Natural killer cell (primary cell): Measurements from ENCODE around the gene SRGAP2. TPM values are rescaled to one million over a fixed set of nuclear protein-coding genes. Genes with fewer than 3 reads are reported as not detected.
A peak's percentile ranks its signal among the peaks of the same experiment; 100 is the strongest.
"Not testable (repeated sequence)": the region's sequence is repeated elsewhere in the genome, so short reads cannot be mapped to it uniquely, and the experiment has no call there.

ENCODE experiments used
- ATAC-seq, 3 donors: fragments of 150-1000 bp in 2 of 3; fragments of 200-7000 bp in 1 of 3; cut with Tn5 transposase; 1 replicate in 1 of 3; 2 replicates in 2 of 3; pipeline ENCODE4 v1.10.0; 2021; ENCODE audit warnings: mild to moderate bottlenecking in 2 of 3, moderate library complexity in 2 of 3
- DNase-seq, 2 donors: peaks; one replicate each; pipeline versions ENCODE4 v3.0.0 to v3.0.0-alpha.2; 2013 to 2021; ENCODE audit warnings: mixed read lengths in 1 of 2
- H3K27ac ChIP-seq: one replicate; pipeline ENCODE4 v1.5.1; 2013; ENCODE audit warnings: mild to moderate bottlenecking, low read length
- H3K27me3 ChIP-seq: one replicate; pipeline ENCODE4 v1.6.1; 2013; ENCODE audit warnings: low read length; ENCODE audit not compliant: control insufficient read depth, insufficient read depth
- H3K36me3 ChIP-seq: one replicate; pipeline ENCODE4 v1.6.1; 2013; ENCODE audit warnings: low read length; ENCODE audit not compliant: control insufficient read depth, insufficient read depth
- H3K4me1 ChIP-seq: one replicate; pipeline ENCODE4 v1.6.1; 2013; ENCODE audit warnings: low read length; ENCODE audit not compliant: control insufficient read depth, insufficient read depth
- H3K4me3 ChIP-seq: one replicate; pipeline ENCODE4 v1.5.1; 2013; ENCODE audit warnings: low read length
- H3K9me3 ChIP-seq: one replicate; pipeline ENCODE4 v1.6.1; 2013; ENCODE audit warnings: low read length; ENCODE audit not compliant: control insufficient read depth, insufficient read depth
- H3K27ac Mint-ChIP-seq, 2 donors: one replicate each; pipeline ENCODE4 v1.8.0; 2022; ENCODE audit warnings: mild to moderate bottlenecking in 2 of 2, mixed read lengths in 2 of 2, moderate library complexity in 1 of 2
- H3K27me3 Mint-ChIP-seq, 2 donors: one replicate each; pipeline ENCODE4 v1.8.0; 2022; ENCODE audit warnings: low read depth in 2 of 2, mixed read lengths in 2 of 2
- H3K36me3 Mint-ChIP-seq: one replicate; pipeline ENCODE4 v1.8.0; 2022; ENCODE audit warnings: mixed read lengths
- H3K4me1 Mint-ChIP-seq, 2 donors: one replicate each; pipeline ENCODE4 v1.8.0; 2022; ENCODE audit warnings: mixed read lengths in 2 of 2
- H3K4me3 Mint-ChIP-seq: one replicate; pipeline ENCODE4 v1.8.0; 2022; ENCODE audit warnings: mild to moderate bottlenecking, moderate library complexity, mixed read lengths
- H3K9me3 Mint-ChIP-seq, 2 donors: one replicate each; pipeline ENCODE4 v1.8.0; 2022; ENCODE audit warnings: mixed read lengths in 2 of 2
- WGBS: methylation state at CpG from one replicate; pipeline ENCODE4 v1.1.7; 2013; ENCODE audit warnings: missing lambda C conversion rate; ENCODE audit not compliant: insufficient coverage; 5-methylcytosine and 5-hydroxymethylcytosine counted together
- intact Hi-C: fragments of 100-400 bp; cut with micrococcal nuclease; formaldehyde crosslinking; loops from one replicate; pipeline ENCODE4 v1.14.2; 2022
- total RNA-seq, 4 donors: library from RNA; stranded (reverse); fragments of 120-200 nt in 1 of 4; gene quantifications; one replicate each; pipeline versions ENCODE4 v1.2.3 to v1.2.4, GENCODE V29; 2013 to 2022

SRGAP2 gene
- total RNA-seq, 3 donors from 2014 or later (not counting 1 experiment from before 2014, with no cell fraction given), result 40.6 to 62.8 (median 56.0) TPM

- 100% methylated on average over 1 of the region's 4 CpGs for WGBS
- H3K36me3 Mint-ChIP-seq, H3K4me1 ChIP-seq, H3K27ac ChIP-seq, H3K27me3 Mint-ChIP-seq, H3K27ac Mint-ChIP-seq, H3K9me3 Mint-ChIP-seq, H3K36me3 ChIP-seq, DNase-seq, H3K4me3 Mint-ChIP-seq, H3K4me3 ChIP-seq, H3K4me1 Mint-ChIP-seq, H3K9me3 ChIP-seq, intact Hi-C loops, H3K27me3 ChIP-seq, ATAC-seq: not testable (repeated sequence)
Observed at GRCh38 chr1:206225386-206225785, 22.0 kb downstream of the SRGAP2 start.

GRCh38 chr1:206226886-206227285 lies 23.5 kb downstream of the SRGAP2 start:
- H3K27me3 Mint-ChIP-seq, H3K27me3 ChIP-seq, ATAC-seq, H3K9me3 Mint-ChIP-seq, DNase-seq, H3K4me1 Mint-ChIP-seq, H3K27ac ChIP-seq, H3K4me3 Mint-ChIP-seq, H3K4me1 ChIP-seq, H3K4me3 ChIP-seq, intact Hi-C loops, H3K27ac Mint-ChIP-seq, H3K36me3 Mint-ChIP-seq, H3K36me3 ChIP-seq, H3K9me3 ChIP-seq: not testable (repeated sequence)
- WGBS, result 100% methylated on average over 2 of the region's 5 CpGs

GRCh38 chr1:206229286-206229685 lies 25.9 kb downstream of the SRGAP2 start:
- H3K27ac Mint-ChIP-seq, H3K27me3 Mint-ChIP-seq, H3K4me1 Mint-ChIP-seq, H3K4me3 ChIP-seq, ATAC-seq, H3K36me3 Mint-ChIP-seq, H3K9me3 Mint-ChIP-seq, intact Hi-C loops, DNase-seq, H3K36me3 ChIP-seq, H3K4me1 ChIP-seq, H3K4me3 Mint-ChIP-seq, H3K27ac ChIP-seq, H3K9me3 ChIP-seq, H3K27me3 ChIP-seq: not testable (repeated sequence)
- WGBS, result no CpG with 5 or more reads among the region's 2 CpGs

- 93% methylated on average over 4 of the region's 9 CpGs for WGBS
- DNase-seq, H3K36me3 Mint-ChIP-seq, H3K27ac Mint-ChIP-seq, H3K9me3 Mint-ChIP-seq, H3K27me3 ChIP-seq, H3K36me3 ChIP-seq, H3K27me3 Mint-ChIP-seq, ATAC-seq, H3K4me1 Mint-ChIP-seq, H3K4me3 Mint-ChIP-seq, intact Hi-C loops, H3K4me3 ChIP-seq, H3K27ac ChIP-seq, H3K4me1 ChIP-seq, H3K9me3 ChIP-seq: not testable (repeated sequence)
Observed at GRCh38 chr1:206231989-206232388, 28.6 kb downstream of the SRGAP2 start.

GRCh38 chr1:206232970-206233645 lies 29.8 kb downstream of the SRGAP2 start:
- H3K27me3 ChIP-seq, H3K27ac Mint-ChIP-seq, H3K9me3 ChIP-seq, intact Hi-C loops, H3K4me1 ChIP-seq, DNase-seq, H3K4me1 Mint-ChIP-seq, H3K36me3 Mint-ChIP-seq, H3K4me3 ChIP-seq, H3K4me3 Mint-ChIP-seq, H3K36me3 ChIP-seq, H3K27ac ChIP-seq, H3K27me3 Mint-ChIP-seq, H3K9me3 Mint-ChIP-seq: not testable (repeated sequence)
- peak in 2 of 3 donors; percentile 48 to 57 for ATAC-seq
- WGBS, result no CpG with 5 or more reads among the region's 5 CpGs

- H3K9me3 ChIP-seq, H3K9me3 Mint-ChIP-seq, intact Hi-C loops, H3K27me3 ChIP-seq, DNase-seq, H3K27me3 Mint-ChIP-seq, H3K4me3 Mint-ChIP-seq, H3K36me3 Mint-ChIP-seq, H3K36me3 ChIP-seq, H3K4me3 ChIP-seq, H3K27ac Mint-ChIP-seq, H3K4me1 ChIP-seq, H3K27ac ChIP-seq, H3K4me1 Mint-ChIP-seq, ATAC-seq: not testable (repeated sequence)
- 67% methylated on average over 1 of the region's 3 CpGs for WGBS
Observed at GRCh38 chr1:206234189-206234916, 31.0 kb downstream of the SRGAP2 start.

GRCh38 chr1:206235190-206235589 lies 31.8 kb downstream of the SRGAP2 start:
- H3K9me3 ChIP-seq, H3K4me1 ChIP-seq, H3K36me3 ChIP-seq, H3K36me3 Mint-ChIP-seq, H3K4me1 Mint-ChIP-seq, H3K4me3 ChIP-seq, H3K4me3 Mint-ChIP-seq, H3K9me3 Mint-ChIP-seq, H3K27me3 ChIP-seq, ATAC-seq, intact Hi-C loops, H3K27ac ChIP-seq, H3K27me3 Mint-ChIP-seq, DNase-seq, H3K27ac Mint-ChIP-seq: not testable (repeated sequence)
- WGBS, result no CpG with 5 or more reads among the region's 2 CpGs

- H3K27me3 Mint-ChIP-seq, H3K4me1 ChIP-seq, H3K4me1 Mint-ChIP-seq, H3K9me3 Mint-ChIP-seq, DNase-seq, H3K27ac ChIP-seq, H3K4me3 ChIP-seq, H3K9me3 ChIP-seq, intact Hi-C loops, H3K27ac Mint-ChIP-seq, H3K27me3 ChIP-seq, H3K4me3 Mint-ChIP-seq, H3K36me3 ChIP-seq, H3K36me3 Mint-ChIP-seq: not testable (repeated sequence)
- peak; percentile 28 to 58 (median 36) for ATAC-seq
- 100% methylated on average over 1 of the region's 4 CpGs for WGBS
Observed at GRCh38 chr1:206240288-206240687, 36.9 kb downstream of the SRGAP2 start.
